ENCODE measurements around the gene SMG6.
A peak's percentile ranks its signal among the peaks of the same experiment; 100 is the strongest.
"Not testable (repeated sequence)": the region's sequence is repeated elsewhere in the genome, so short reads cannot be mapped to it uniquely, and the experiment has no call there.

Gene SMG6

DNA sequence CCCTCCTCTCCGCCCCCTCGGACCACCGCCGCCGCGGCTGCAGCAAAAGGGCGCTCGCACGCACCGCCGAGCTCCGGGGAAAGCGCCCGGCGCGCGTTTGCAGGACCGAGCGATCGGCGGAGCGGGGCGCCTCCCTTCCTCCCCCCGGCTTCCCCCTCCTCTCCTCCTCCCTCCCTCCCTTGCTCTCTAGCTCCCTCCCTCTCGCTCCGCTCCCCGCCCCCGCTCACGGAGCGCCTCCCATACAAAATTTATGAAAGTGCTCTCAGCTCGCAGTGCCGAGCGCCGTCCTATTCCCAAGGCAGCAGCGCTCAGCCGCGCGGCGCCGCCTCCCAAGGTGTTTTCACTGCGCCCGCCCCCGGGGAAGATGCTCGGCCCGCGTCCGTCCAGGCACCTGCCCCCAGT, 278.4 kb downstream of the SMG6 start, which contains the start of gene RTN4RL1:
Gene RTN4RL1, minus strand, starts transcription at position 115 of the 402 bp plus-strand sequence. CDS start 469 bp downstream, outside the sequence.
- Mint-ChIP-seq H3K4me3 (peak within 1 kb of the TSS; percentile 76), H3K27me3 (ENCODE audit: low read depth) (peaks cover 62% of the 10 kb centered on the region), H3K9me3 (no peaks in the 10 kb centered on the region), H3K4me1 (ENCODE audit: low read depth) (peaks cover 7% of the 10 kb centered on the region), H3K36me3 (ENCODE audit: low read depth) (no peaks in the 10 kb centered on the region), H3K27ac (no peak within 1 kb of the TSS)

- Mint-ChIP-seq H3K27ac (no peak overlapping the region), H3K36me3 (ENCODE audit: low read depth) (no peaks in the 10 kb centered on the region), H3K9me3 (no peaks in the 10 kb centered on the region), H3K4me3 (peak overlapping the region; percentile 59), H3K27me3 (ENCODE audit: low read depth) (peaks cover 67% of the 10 kb centered on the region), H3K4me1 (ENCODE audit: low read depth) (peaks cover 7% of the 10 kb centered on the region)
Measured at GRCh38 chr17:2024572-2025219, 278.9 kb downstream of the SMG6 start.

- Mint-ChIP-seq H3K4me3 (peak overlapping the region; percentile 59), H3K36me3 (ENCODE audit: low read depth) (no peaks in the 10 kb centered on the region), H3K9me3 (no peaks in the 10 kb centered on the region), H3K4me1 (ENCODE audit: low read depth) (peaks cover 7% of the 10 kb centered on the region), H3K27me3 (ENCODE audit: low read depth) (peaks cover 71% of the 10 kb centered on the region), H3K27ac (no peak overlapping the region)
Measured at GRCh38 chr17:2023692-2024571, 279.7 kb downstream of the SMG6 start.

DNA sequence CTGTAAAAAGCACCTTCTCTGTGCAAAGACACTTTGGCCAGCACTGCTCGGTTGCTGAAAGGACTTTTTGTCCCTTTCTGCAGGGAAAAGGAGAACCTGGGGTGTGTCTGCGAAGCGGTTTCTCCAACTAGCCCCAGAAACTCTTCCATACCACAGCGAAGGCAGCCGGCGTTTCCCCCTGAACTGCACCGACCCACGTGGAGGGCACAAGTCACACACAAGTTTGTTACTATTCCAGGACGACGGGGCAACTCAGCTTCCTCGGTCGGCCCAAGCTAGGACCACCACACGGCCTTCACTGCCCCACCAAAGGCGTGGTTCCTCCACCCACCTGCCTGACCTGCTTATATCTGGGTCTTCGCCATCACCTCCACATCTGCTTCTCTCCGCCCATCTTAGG, 280.3 kb downstream of the SMG6 start:
- Mint-ChIP-seq H3K4me1 (ENCODE audit: low read depth) (peaks cover 7% of the 10 kb centered on the region), H3K27me3 (ENCODE audit: low read depth) (peaks cover 69% of the 10 kb centered on the region), H3K27ac (no peak overlapping the region), H3K9me3 (no peaks in the 10 kb centered on the region), H3K36me3 (ENCODE audit: low read depth) (no peaks in the 10 kb centered on the region), H3K4me3 (peak overlapping the region; percentile 34)

GRCh38 chr17:2022647-2023240, 280.8 kb downstream of the SMG6 start:
- Mint-ChIP-seq H3K9me3 (no peaks in the 10 kb centered on the region), H3K27me3 (ENCODE audit: low read depth) (peaks cover 69% of the 10 kb centered on the region), H3K4me1 (ENCODE audit: low read depth) (peaks cover 7% of the 10 kb centered on the region), H3K36me3 (ENCODE audit: low read depth) (no peaks in the 10 kb centered on the region), H3K27ac (no peak overlapping the region), H3K4me3 (no peak overlapping the region)

- Mint-ChIP-seq H3K9me3 (no peaks in the 10 kb centered on the region), H3K4me1 (ENCODE audit: low read depth) (peaks cover 1% of the 10 kb centered on the region), H3K27ac (no peak overlapping the region), H3K4me3 (no peak overlapping the region), H3K36me3 (ENCODE audit: low read depth) (no peaks in the 10 kb centered on the region), H3K27me3 (ENCODE audit: low read depth) (peaks cover 54% of the 10 kb centered on the region)
Measured at GRCh38 chr17:2020721-2021120, 282.9 kb downstream of the SMG6 start.

- Mint-ChIP-seq H3K9me3 (no peaks in the 10 kb centered on the region), H3K4me1 (ENCODE audit: low read depth) (no peaks in the 10 kb centered on the region), H3K4me3 (no peak overlapping the region), H3K27me3 (ENCODE audit: low read depth) (peaks cover 48% of the 10 kb centered on the region), H3K36me3 (ENCODE audit: low read depth) (no peaks in the 10 kb centered on the region), H3K27ac (no peak overlapping the region)
Measured at GRCh38 chr17:2019723-2020122, 283.9 kb downstream of the SMG6 start.

- Mint-ChIP-seq H3K36me3 (ENCODE audit: low read depth) (no peaks in the 10 kb centered on the region), H3K9me3 (no peaks in the 10 kb centered on the region), H3K27ac (no peak overlapping the region), H3K4me3 (no peak overlapping the region), H3K4me1 (ENCODE audit: low read depth) (no peaks in the 10 kb centered on the region), H3K27me3 (ENCODE audit: low read depth) (peaks cover 51% of the 10 kb centered on the region)
Measured at GRCh38 chr17:2018716-2019510, 284.7 kb downstream of the SMG6 start.

- Mint-ChIP-seq H3K4me3 (no peak overlapping the region), H3K36me3 (ENCODE audit: low read depth) (no peaks in the 10 kb centered on the region), H3K4me1 (ENCODE audit: low read depth) (peaks cover 2% of the 10 kb centered on the region), H3K9me3 (no peaks in the 10 kb centered on the region), H3K27ac (no peak overlapping the region), H3K27me3 (ENCODE audit: low read depth) (peaks cover 44% of the 10 kb centered on the region)
Measured at GRCh38 chr17:2017274-2017941, 286.2 kb downstream of the SMG6 start.

DNA sequence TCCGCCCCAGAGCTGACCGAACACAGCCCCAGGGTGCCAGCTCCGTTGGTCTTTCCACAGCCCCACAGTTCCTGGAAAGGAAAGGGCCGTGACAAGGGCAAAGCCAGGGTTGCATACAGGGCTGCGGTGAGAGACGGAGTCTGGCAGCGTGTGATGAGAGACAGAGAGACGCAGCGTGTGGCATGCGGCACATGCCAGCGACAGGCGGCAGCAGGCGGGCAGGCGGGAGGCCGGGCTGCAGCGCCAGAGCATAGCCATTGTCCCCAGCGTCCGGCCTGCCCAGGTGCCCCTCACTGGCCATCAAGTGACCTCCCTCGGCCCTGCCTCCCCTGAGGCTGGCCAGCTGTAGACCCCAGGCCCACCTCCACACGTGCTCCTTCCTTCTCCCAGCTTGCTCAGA, 287.1 kb downstream of the SMG6 start:
- Mint-ChIP-seq H3K27me3 (ENCODE audit: low read depth) (peaks cover 49% of the 10 kb centered on the region), H3K27ac (no peak overlapping the region), H3K36me3 (ENCODE audit: low read depth) (no peaks in the 10 kb centered on the region), H3K9me3 (no peaks in the 10 kb centered on the region), H3K4me1 (ENCODE audit: low read depth) (peaks cover 3% of the 10 kb centered on the region), H3K4me3 (no peak overlapping the region)

GRCh38 chr17:2015314-2015713, 288.3 kb downstream of the SMG6 start:
- Mint-ChIP-seq H3K27ac (no peak overlapping the region), H3K4me3 (no peak overlapping the region), H3K27me3 (ENCODE audit: low read depth) (peaks cover 42% of the 10 kb centered on the region), H3K4me1 (ENCODE audit: low read depth) (peaks cover 3% of the 10 kb centered on the region), H3K36me3 (ENCODE audit: low read depth) (no peaks in the 10 kb centered on the region), H3K9me3 (no peaks in the 10 kb centered on the region)

DNA sequence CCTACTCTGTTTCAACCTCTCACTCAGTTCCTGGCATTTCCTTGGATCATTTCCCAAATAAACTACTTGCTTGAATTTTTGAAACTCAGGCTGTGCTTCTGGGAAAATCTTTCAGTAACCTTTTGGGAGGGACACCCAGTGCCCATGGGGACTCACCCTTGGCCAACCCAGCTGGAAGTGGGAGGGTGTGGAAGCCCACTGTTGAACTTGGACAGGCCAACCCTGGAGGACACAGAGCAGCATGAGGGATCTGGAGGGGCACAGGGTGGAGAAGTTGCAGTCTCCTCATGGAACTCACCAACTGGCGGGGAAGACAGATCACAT, 289.6 kb downstream of the SMG6 start:
- peaks cover 3% of the 10 kb centered on the region for H3K4me1 Mint-ChIP-seq (ENCODE audit: low read depth)
- H3K9me3 Mint-ChIP-seq, result no peaks in the 10 kb centered on the region
- no peak overlapping the region for H3K27ac Mint-ChIP-seq
- H3K36me3 Mint-ChIP-seq (ENCODE audit: low read depth), result no peaks in the 10 kb centered on the region
- H3K27me3 Mint-ChIP-seq (ENCODE audit: low read depth), result peaks cover 29% of the 10 kb centered on the region
- no peak overlapping the region for H3K4me3 Mint-ChIP-seq

DNA sequence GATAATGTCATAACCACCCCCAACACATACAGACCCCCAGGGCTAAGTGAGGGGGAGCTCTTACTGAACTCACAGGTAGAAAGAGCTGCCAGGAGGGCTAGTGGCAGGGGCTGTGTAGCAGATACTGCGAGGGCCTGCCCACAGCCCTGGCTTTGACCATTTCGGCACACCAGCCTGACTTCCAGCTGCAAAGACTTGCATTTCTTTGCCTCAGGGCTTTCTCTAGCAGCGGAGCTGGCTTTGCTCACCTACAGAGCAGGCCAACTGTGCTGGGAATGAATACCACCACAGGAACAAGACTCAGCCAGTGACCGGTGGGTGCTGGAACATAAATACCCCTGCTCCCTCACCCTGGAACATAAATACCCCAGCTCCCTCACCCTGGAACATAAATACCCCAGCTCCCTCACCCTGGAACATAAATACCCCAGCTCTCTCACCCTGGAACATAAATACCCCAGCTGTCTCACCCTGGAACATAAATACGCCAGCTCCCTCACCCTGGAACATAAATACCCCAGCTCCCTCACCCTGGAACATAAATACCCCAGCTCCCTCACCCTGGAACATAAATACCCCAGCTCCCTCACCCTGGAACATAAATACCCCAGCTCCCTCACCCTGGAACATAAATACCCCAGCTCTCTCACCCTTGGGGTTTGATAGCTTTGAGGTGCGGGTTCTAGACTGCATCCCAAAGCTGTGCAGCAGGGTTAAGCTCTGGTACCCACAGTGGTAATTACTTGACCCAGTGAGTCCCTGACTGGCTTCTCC, 290.2 kb downstream of the SMG6 start:
- not testable (repeated sequence) for H3K36me3 Mint-ChIP-seq (ENCODE audit: low read depth); H3K4me1 Mint-ChIP-seq (ENCODE audit: low read depth); H3K27ac Mint-ChIP-seq; H3K4me3 Mint-ChIP-seq; H3K9me3 Mint-ChIP-seq
- H3K27me3 Mint-ChIP-seq (ENCODE audit: low read depth), result peaks cover 26% of the 10 kb centered on the region

All from T-helper 1 cell treated with Interleukin-12 subunit alpha and Interleukin-12 subunit beta and Interleukin-4 antibody, amounts not matched to agents 30 μg/mL and 1 μg/mL, for 36 hours (primary cell).